H1 (cell line): Measurements from ENCODE around the gene ERN2. TPM values are rescaled to one million over a fixed set of nuclear protein-coding genes. Genes with fewer than 3 reads are reported as not detected.

Source experiments
- CTCF ChIA-PET: fragments of 300-600 bp; sonication (Branson Sonifier 250); formaldehyde crosslinking; loops from one replicate; lab custom pipeline; 2021; ENCODE audit not compliant: partially characterized antibody; lab: Charles Lee
- POLR2A ChIA-PET: fragments of 300-600 bp; sonication (Branson Sonifier 250); formaldehyde crosslinking; loops from one replicate; lab custom pipeline; 2021; ENCODE audit warnings: inconsistent platforms; ENCODE audit not compliant: partially characterized antibody; lab: Charles Lee
- DNase-seq, 2 experiments: peaks; one replicate each; pipeline versions ENCODE4 v3.0.0 to v3.0.0-alpha.2; 2010 to 2022; ENCODE audit warnings: low spot score in 2 of 2, low read depth in 1 of 2, mixed read lengths in 1 of 2
- FAIRE-seq: peaks from 2 replicates; lab custom pipeline; 2011; peaks lifted over from hg19 to GRCh38; lab: Jason Lieb, UNC
- H2AFZ ChIP-seq: 2 replicates; pipeline ENCODE4 v1.8.1; 2012; ENCODE audit warnings: low read length, inconsistent platforms
- H2AK5ac ChIP-seq: 2 replicates; pipeline ENCODE4 v1.6.1; 2013; ENCODE audit warnings: low read depth, low read length
- H2BK120ac ChIP-seq: replicated peaks from 2 replicates; pipeline ENCODE3; 2013; ENCODE audit warnings: low read depth, low read length, inconsistent platforms
- H2BK12ac ChIP-seq: 2 replicates; pipeline ENCODE4 v1.6.1; 2013; ENCODE audit warnings: low read depth, low read length
- H2BK15ac ChIP-seq: 2 replicates; pipeline ENCODE4 v1.6.1; 2013; ENCODE audit warnings: low read length
- H2BK20ac ChIP-seq: 2 replicates; pipeline ENCODE4 v1.6.1; 2013; ENCODE audit warnings: low read length
- H2BK5ac ChIP-seq: 2 replicates; pipeline ENCODE4 v1.6.1; 2013; ENCODE audit warnings: low read depth, low read length
- H3K14ac ChIP-seq: 2 replicates; pipeline ENCODE4 v1.6.1; 2013; ENCODE audit warnings: inconsistent platforms; ENCODE audit not compliant: insufficient read length
- H3K18ac ChIP-seq: 2 replicates; pipeline ENCODE4 v1.6.1; 2013; ENCODE audit warnings: low read length; ENCODE audit errors: extremely low read depth
- H3K23ac ChIP-seq: 2 replicates; pipeline ENCODE4 v1.6.1; 2013; ENCODE audit warnings: inconsistent platforms; ENCODE audit not compliant: insufficient read length
- H3K23me2 ChIP-seq: 2 replicates; pipeline ENCODE4 v1.6.1; 2013; ENCODE audit warnings: low read depth, low read length
- H3K27ac ChIP-seq: 2 replicates; pipeline ENCODE4 v1.6.1; 2011; ENCODE audit warnings: low read depth, low read length, inconsistent platforms
- H3K27me3 ChIP-seq, 4 experiments: replicated peaks in 1 of 4; 1 replicate in 1 of 4; 2 replicates in 3 of 4; pipeline versions ENCODE4 v1.6.1 to v1.8.1; 2011 to 2013; ENCODE audit warnings: low read length in 3 of 4, mild to moderate bottlenecking in 3 of 4, inconsistent platforms in 2 of 4, mixed read lengths in 2 of 4, moderate library complexity in 1 of 4; ENCODE audit not compliant: control insufficient read depth in 3 of 4, insufficient read depth in 3 of 4; ENCODE audit errors: extremely low read depth in 1 of 4
- H3K36me3 ChIP-seq, 4 experiments: 2 replicates each; pipeline versions ENCODE4 v1.6.1 to v1.8.1; 2011 to 2013; ENCODE audit warnings: mild to moderate bottlenecking in 4 of 4, low read length in 3 of 4, moderate library complexity in 2 of 4, control low read depth in 1 of 4, inconsistent platforms in 1 of 4; ENCODE audit not compliant: insufficient read depth in 4 of 4, control insufficient read depth in 2 of 4
- H3K4ac ChIP-seq: replicated peaks from 2 replicates; pipeline ENCODE3; 2013; ENCODE audit warnings: low read length, low read depth, mixed read lengths, inconsistent platforms; ENCODE audit not compliant: insufficient read length
- H3K4me1 ChIP-seq, 4 experiments: replicated peaks in 1 of 4; 1 replicate in 1 of 4; 2 replicates in 3 of 4; pipeline versions ENCODE4 v1.6.1 to v1.8.1; 2011 to 2013; ENCODE audit warnings: low read length in 3 of 4, inconsistent platforms in 2 of 4, mixed read lengths in 1 of 4; ENCODE audit not compliant: insufficient read depth in 4 of 4, control insufficient read depth in 3 of 4
- H3K4me2 ChIP-seq, 2 experiments: 2 replicates each; pipeline versions ENCODE4 v1.6.1 to v1.8.1; 2011 to 2013; ENCODE audit warnings: low read depth in 2 of 2, low read length in 2 of 2, control low read depth in 1 of 2, inconsistent platforms in 1 of 2, mild to moderate bottlenecking in 1 of 2; ENCODE audit not compliant: insufficient read depth in 1 of 2
- H3K4me3 ChIP-seq, 4 experiments: fragments of 200-600, 300-600 bp in 1 of 4; sonication (generic), shearing (Covaris generic), sonication (Bioruptor Twin) in 1 of 4; 2 replicates each; pipeline versions ENCODE4 v1.5.1 to v1.8.1; 2011 to 2016; ENCODE audit warnings: low read length in 4 of 4, low read depth in 3 of 4, control low read depth in 2 of 4, inconsistent platforms in 2 of 4, mild to moderate bottlenecking in 2 of 4, mixed read lengths in 1 of 4, moderate library complexity in 1 of 4; ENCODE audit not compliant: insufficient read depth in 2 of 4; ENCODE audit errors: extremely low read depth in 1 of 4
- H3K56ac ChIP-seq: replicated peaks from 2 replicates; pipeline ENCODE3; 2013; ENCODE audit warnings: low read depth, mild to moderate bottlenecking, mixed read lengths, low read length, inconsistent platforms; ENCODE audit not compliant: insufficient read length
- H3K79me1 ChIP-seq: 2 replicates; pipeline ENCODE4 v1.6.1; 2013; ENCODE audit warnings: low read depth, low read length, control low read depth
- H3K79me2 ChIP-seq, 2 experiments: 2 replicates each; pipeline versions ENCODE4 v1.6.1 to v1.8.1; 2012 to 2013; ENCODE audit warnings: low read length in 2 of 2, mild to moderate bottlenecking in 2 of 2, inconsistent platforms in 1 of 2; ENCODE audit not compliant: insufficient read depth in 2 of 2, control insufficient read depth in 1 of 2
- H3K9ac ChIP-seq, 4 experiments: replicated peaks in 1 of 4; 1 replicate in 1 of 4; 2 replicates in 3 of 4; pipeline versions ENCODE4 v1.6.1 to v1.8.1; 2011 to 2013; ENCODE audit warnings: low read depth in 3 of 4, low read length in 3 of 4, control low read depth in 2 of 4, mild to moderate bottlenecking in 2 of 4, moderate library complexity in 2 of 4, inconsistent platforms in 1 of 4; ENCODE audit errors: extremely low read depth in 1 of 4
- H3K9me3 ChIP-seq, 2 experiments: 2 replicates each; pipeline versions ENCODE4 v1.6.1 to v1.8.1; 2012 to 2013; ENCODE audit warnings: mild to moderate bottlenecking in 2 of 2, moderate library complexity in 2 of 2, control low read depth in 1 of 2, inconsistent platforms in 1 of 2, low read depth in 1 of 2, low read length in 1 of 2, mixed read lengths in 1 of 2; ENCODE audit not compliant: insufficient read depth in 2 of 2
- H4K20me1 ChIP-seq, 2 experiments: replicated peaks in 1 of 2; 2 replicates each; pipeline versions ENCODE3 to v1.8.1; 2011 to 2013; ENCODE audit warnings: inconsistent platforms in 2 of 2, low read length in 2 of 2, mild to moderate bottlenecking in 1 of 2; ENCODE audit not compliant: insufficient read depth in 2 of 2, control insufficient read depth in 1 of 2
- H4K5ac ChIP-seq: 2 replicates; pipeline ENCODE4 v1.6.1; 2013; ENCODE audit warnings: low read length, low read depth, mixed read lengths, inconsistent platforms; ENCODE audit not compliant: insufficient read length
- H4K8ac ChIP-seq: 2 replicates; pipeline ENCODE4 v1.8.0; 2013; ENCODE audit warnings: mild to moderate bottlenecking, moderate library complexity, low read length, inconsistent platforms; ENCODE audit not compliant: insufficient read depth; ENCODE audit errors: extremely low read depth
- H4K91ac ChIP-seq: replicated peaks from 2 replicates; pipeline ENCODE3; 2013; ENCODE audit warnings: low read length, mixed read lengths, inconsistent platforms; ENCODE audit not compliant: insufficient read length
- BCL11A ChIP-seq, 2 experiments: IDR thresholded peaks; one replicate each; pipeline ENCODE4 v1.6.1; 2011; ENCODE audit warnings: low read depth in 2 of 2, low read length in 2 of 2, mild to moderate bottlenecking in 2 of 2
- CHD1 ChIP-seq: IDR thresholded peaks from 2 replicates; pipeline ENCODE4 v1.6.1; 2012; ENCODE audit warnings: low read depth, low read length, improper control_type of control experiment
- CTBP2 ChIP-seq: IDR thresholded peaks from 2 replicates; pipeline ENCODE4 v1.7.0; 2011; ENCODE audit warnings: borderline replicate concordance, mild to moderate bottlenecking, moderate library complexity, mixed read lengths, low read length; ENCODE audit not compliant: insufficient read depth, insufficient read length
- GABPA ChIP-seq: IDR thresholded peaks from 2 replicates; pipeline ENCODE4 v1.6.1; 2011; ENCODE audit warnings: mild to moderate bottlenecking, low read length, moderate library complexity, borderline replicate concordance; ENCODE audit not compliant: insufficient read depth
- HDAC2 ChIP-seq, 2 experiments: fragments of 300-600 bp in 1 of 2; sonication (generic) in 1 of 2; IDR thresholded peaks; 2 replicates each; pipeline ENCODE4 v1.6.1; 2011 to 2012; ENCODE audit warnings: low read depth in 2 of 2, low read length in 2 of 2, mild to moderate bottlenecking in 2 of 2, moderate library complexity in 2 of 2, borderline replicate concordance in 1 of 2, inconsistent platforms in 1 of 2
- KDM1A ChIP-seq: fragments of 200-600, 300-600 bp; sonication (generic); IDR thresholded peaks from 2 replicates; pipeline ENCODE4 v1.7.1; 2016; ENCODE audit warnings: mild to moderate bottlenecking, low read length, borderline replicate concordance
- KDM4A ChIP-seq: IDR thresholded peaks from one replicate; pipeline ENCODE4 v1.7.1; 2012; ENCODE audit warnings: low read depth, mild to moderate bottlenecking, moderate library complexity, low read length, inconsistent platforms; ENCODE audit not compliant: severe bottlenecking
- MAFK ChIP-seq: IDR thresholded peaks from 2 replicates; pipeline ENCODE4 v1.6.1; 2012; ENCODE audit warnings: low read depth, mild to moderate bottlenecking, improper control_type of control experiment, low read length
- PHF8 ChIP-seq: fragments of 200-600 bp; sonication (generic); conservative IDR thresholded peaks from 2 replicates; pipeline ENCODE4 v1.7.1; 2012; ENCODE audit warnings: low read depth, mild to moderate bottlenecking, inconsistent platforms, low read length, moderate library complexity
- POU5F1 ChIP-seq: IDR thresholded peaks from 2 replicates; pipeline ENCODE4 v1.6.1; 2011; ENCODE audit warnings: low read depth, mild to moderate bottlenecking, low read length, moderate library complexity
- SAP30 ChIP-seq: fragments of 300-600 bp; sonication (generic); IDR thresholded peaks from 2 replicates; pipeline ENCODE4 v1.7.1; 2012; ENCODE audit warnings: low read length, moderate library complexity, mild to moderate bottlenecking, inconsistent platforms; ENCODE audit not compliant: insufficient read depth, insufficient replicate concordance
- YY1 ChIP-seq: IDR thresholded peaks from 2 replicates; pipeline ENCODE4 v1.6.1; 2011; ENCODE audit warnings: low read depth, mild to moderate bottlenecking, low read length
- ZNF274 ChIP-seq: IDR thresholded peaks from 2 replicates; pipeline ENCODE4 v1.7.0; 2012; ENCODE audit warnings: low read length, borderline replicate concordance; ENCODE audit errors: extremely low read depth
- WGBS, 2 experiments: shearing (Covaris generic) in 1 of 2; methylation state at CpG; one replicate each; pipeline versions ENCODE4 v1.1.6 to v1.1.7; 2013 to 2015; ENCODE audit warnings: low lambda C conversion rate in 2 of 2, mixed read lengths in 2 of 2, inconsistent platforms in 1 of 2, low coverage in 1 of 2, missing lambda C conversion rate in 1 of 2; ENCODE audit not compliant: insufficient replicate concordance in 2 of 2, insufficient coverage in 1 of 2, insufficient read length in 1 of 2; ENCODE audit errors: extremely low coverage in 1 of 2, missing lambda C conversion rate in 1 of 2; 5-methylcytosine and 5-hydroxymethylcytosine counted together
- polyA plus RNA-seq, 7 experiments: library from polyadenylated mRNA; depleted of rRNA in 3 of 7; stranded (reverse) in 5 of 7; unstranded in 2 of 7; fragments of >200 nt in 5 of 7; fragments of 200-250 nt in 2 of 7; gene quantifications; 1 replicate in 5 of 7; 2 replicates in 1 of 7; 4 replicates in 1 of 7; pipeline versions ENCODE4 v1.2.1 to v1.2.3, GENCODE V29; 2011 to 2013; ENCODE audit warnings: missing spikeins in 2 of 7, mixed read lengths in 2 of 7
- total RNA-seq: library from RNA; stranded (reverse); fragmentation: NEBNext Ultra II Directional; extraction: Animal tissue kit (Norgen Biotek cat#: 25700); gene quantifications from 2 replicates; pipeline ENCODE4 v1.2.1, GENCODE V29; 2021

ERN2 gene
- total and polyA plus RNA-seq, 2 of the 8 experiments (the other 6 are each of a cell fraction or from before 2014, with no cell fraction given) = 2.4 to 4.4 TPM

GRCh38 chr16:23699100-23699499 is 13.9 kb downstream of the ERN2 start:
- no peak overlapping the region for H2BK5ac ChIP-seq
- FAIRE-seq = no peak
- H4K8ac ChIP-seq = no peak overlapping the region
- H2BK20ac ChIP-seq = no peak overlapping the region
- H4K5ac ChIP-seq = no peak overlapping the region
- H3K36me3 ChIP-seq = no peaks in the 10 kb centered on the region
- H3K23ac ChIP-seq = no peak overlapping the region
- H2BK15ac ChIP-seq = no peak overlapping the region
- no peaks in the 10 kb centered on the region for H3K27me3 ChIP-seq
- H2BK12ac ChIP-seq = no peak overlapping the region; the same call in 1 of the 2 replicates
- H3K79me2 ChIP-seq = no peaks in the 10 kb centered on the region
- H3K79me1 ChIP-seq = no peaks in the 10 kb centered on the region
- no peak overlapping the region for H2AK5ac ChIP-seq
- no peak overlapping the region for H3K9ac ChIP-seq
- no peak for DNase-seq
- no peak overlapping the region for H3K18ac ChIP-seq
- no peak overlapping the region for H3K27ac ChIP-seq
- no peak overlapping the region for H4K91ac ChIP-seq
- H3K14ac ChIP-seq = no peak overlapping the region
- POLR2A ChIA-PET = interaction anchor here (1.0 to 12.9 kb wide), 4 partner anchors 13 to 31 kb away, joined by 3 to 230 read pairs (median 10); partner anchors contain the start of gene PLK1
- H3K4ac ChIP-seq = no peak overlapping the region
- H3K23me2 ChIP-seq = peaks cover 7% of the 10 kb centered on the region; the same call in 1 of the 2 replicates
- H4K20me1 ChIP-seq = peaks cover 0 to 2% of the 10 kb centered on the region in 2 experiments
- CTCF ChIA-PET = interaction anchor here (0.7 to 1.4 kb wide), 3 partner anchors 8 to 160 kb away, joined by 3 to 5 read pairs (median 4); no protein-coding TSS in a partner anchor
- 87% methylated on average over 4 of the region's 4 CpGs; no CpG with 5 or more reads in 1 of the 2 experiments for WGBS, 2 experiments
- H3K4me2 ChIP-seq = no peak overlapping the region
- no peak overlapping the region for H3K56ac ChIP-seq
- no peak overlapping the region for H2AFZ ChIP-seq
- H3K4me1 ChIP-seq = peaks cover 0 to 10% (median 7%) of the 10 kb centered on the region in 4 experiments; a peak in 6 of 7 replicates
- no peak overlapping the region for H2BK120ac ChIP-seq
- H3K9me3 ChIP-seq = no peaks in the 10 kb centered on the region
- H3K4me3 ChIP-seq = no peak overlapping the region
- TF ChIP-seq MAFK (no peak), POU5F1 (no peak), ZNF274 (no peak), SAP30 (no peak), KDM1A (no peak), KDM4A (no peak), PHF8 (no peak), CHD1 (no peak), CTBP2 (no peak), GABPA (no peak), YY1 (no peak), HDAC2 (IDR thresholded peaks at IDR 0.05; ENCODE audit: borderline replicate concordance in 1 of 2, low read depth in 2 of 2, low read length in 2 of 2) (no peak), BCL11A (IDR thresholded peaks at IDR 0.05; ENCODE audit: low read depth in 2 of 2, low read length in 2 of 2) (no peak)
